Kidney (tissue), 14 donors: ENCODE results near the gene LRRC27. TPM values are rescaled to one million over a fixed set of nuclear protein-coding genes. Genes with fewer than 3 reads are reported as not detected.

Source experiments
- DNase-seq, 5 donors: peaks; one replicate each; pipeline ENCODE4 v3.0.0-alpha.2; 2013 to 2020
- FAIRE-seq: peaks from 2 replicates; lab custom pipeline; 2012; peaks lifted over from hg19 to GRCh38; lab: Jason Lieb, UNC
- H3K27ac ChIP-seq, 2 donors: one replicate each; pipeline ENCODE4 v1.7.0; 2013; ENCODE audit warnings: low read depth in 2 of 2, low read length in 2 of 2, inconsistent platforms in 1 of 2
- H3K27me3 ChIP-seq: one replicate; pipeline ENCODE4 v1.7.1; 2013; ENCODE audit warnings: low read length, inconsistent platforms; ENCODE audit not compliant: control insufficient read depth, insufficient read depth
- H3K36me3 ChIP-seq, 3 donors: one replicate each; pipeline versions ENCODE4 v1.7.0 to v1.7.1; 2013; ENCODE audit warnings: low read length in 3 of 3, control low read depth in 1 of 3, inconsistent platforms in 1 of 3; ENCODE audit not compliant: insufficient read depth in 3 of 3, control insufficient read depth in 2 of 3
- H3K4me1 ChIP-seq, 3 donors: one replicate each; pipeline versions ENCODE4 v1.7.0 to v1.7.1; 2013; ENCODE audit warnings: low read length in 3 of 3, inconsistent platforms in 1 of 3, low read depth in 1 of 3; ENCODE audit not compliant: control insufficient read depth in 2 of 3, insufficient read depth in 2 of 3
- H3K4me3 ChIP-seq, 3 donors: one replicate each; pipeline versions ENCODE4 v1.7.0 to v1.8.1; 2013; ENCODE audit warnings: low read length in 3 of 3, control low read depth in 1 of 3, inconsistent platforms in 1 of 3
- H3K9ac ChIP-seq, 3 donors: one replicate each; pipeline versions ENCODE4 v1.7.0 to v1.7.1; 2013; ENCODE audit warnings: low read length in 3 of 3, control low read depth in 1 of 3, inconsistent platforms in 1 of 3
- H3K9me3 ChIP-seq, 3 donors: one replicate each; pipeline versions ENCODE4 v1.7.0 to v1.7.1; 2013; ENCODE audit warnings: low read length in 3 of 3, control low read depth in 1 of 3, inconsistent platforms in 1 of 3; ENCODE audit not compliant: control insufficient read depth in 2 of 3, insufficient read depth in 1 of 3
- intact Hi-C: fragments of 100-400 bp; cut with DNase I; formaldehyde crosslinking; loops from one replicate; pipeline ENCODE4 v1.11.1; 2022
- polyA plus RNA-seq: library from polyadenylated mRNA; stranded (reverse); fragments of 350-450 nt; fragmentation: Illumina TruSeq; extraction: RNeasy Lipid Tissue Mini Kit (QIAGEN cat#74804); gene quantifications from one replicate; pipeline ENCODE4 v1.2.3, GENCODE V29; 2014; ENCODE audit warnings: low read depth, low replicate concordance; ENCODE audit not compliant: insufficient read depth
- total RNA-seq: library from RNA; stranded (reverse); fragmentation: NEBNext Ultra II Directional; extraction: Animal tissue kit (Norgen Biotek cat#: 25700); gene quantifications from one replicate; pipeline ENCODE4 v1.2.1, GENCODE V29; 2021
- TF ChIP-seq, protein P1 (sequence below): IDR thresholded peaks from 3 replicates; pipeline ENCODE4 v1.5.1; 2012; ENCODE audit warnings: mild to moderate bottlenecking, moderate library complexity, borderline replicate concordance; ENCODE audit not compliant: insufficient read depth; ENCODE audit errors: extremely low read depth
- donor health status: control.
- donor health status: control.
- donor health status: control.
- donor health status: control.
- donor health status: control.
- donor health status: DM: yes; HTN: yes; CAD: no.
- donor health status: Normal renal cell carcinoma (clear cell type).

The LRRC27 gene
- total and polyA plus RNA-seq, 2 donors from 2014 or later: 14.4 to 14.6 TPM

DNA sequence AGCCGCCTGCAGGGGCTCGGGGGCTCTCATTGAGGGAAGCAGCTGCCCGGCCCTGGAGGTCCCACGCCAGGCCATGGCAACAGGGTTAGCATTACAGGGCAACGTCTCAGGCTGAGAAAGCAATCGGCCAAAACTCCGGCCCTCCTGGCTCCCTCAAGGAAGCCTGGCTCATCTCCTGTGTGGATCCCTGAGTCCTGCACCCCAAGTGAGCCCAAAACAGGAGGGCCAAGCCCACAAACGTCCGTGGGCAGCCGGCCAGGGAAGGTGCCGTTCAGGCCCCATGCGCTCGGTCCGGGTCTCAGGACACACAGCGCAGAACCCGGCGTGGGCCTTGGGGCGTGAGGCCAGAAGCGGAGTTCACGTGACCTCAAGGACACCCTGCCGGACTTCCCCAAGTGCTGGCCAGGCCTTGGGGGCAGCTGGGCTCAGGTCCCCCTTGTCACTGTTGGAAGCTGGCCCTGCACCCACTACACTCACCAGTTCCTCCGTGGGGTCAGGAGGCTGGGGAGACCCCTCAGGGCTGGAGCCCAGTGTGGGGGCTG lies 57.0 kb downstream of the LRRC27 start:
- Histone ChIP-seq H3K9ac (peak overlapping the region in 1 of 3 donors; percentile 9), H3K27me3 (no peaks in the 10 kb centered on the region), H3K4me1 (peaks cover 0 to 8% (median 2%) of the 10 kb centered on the region in 3 donors), H3K9me3 (no peaks in the 10 kb centered on the region), H3K36me3 (no peaks in the 10 kb centered on the region), H3K27ac (no peak overlapping the region), H3K4me3 (no peak overlapping the region)
- FAIRE-seq (no peak), DNase-seq (peak in 4 of 5 donors; percentile 44 to 78 (median 63))
- TF ChIP-seq, protein P1, sequence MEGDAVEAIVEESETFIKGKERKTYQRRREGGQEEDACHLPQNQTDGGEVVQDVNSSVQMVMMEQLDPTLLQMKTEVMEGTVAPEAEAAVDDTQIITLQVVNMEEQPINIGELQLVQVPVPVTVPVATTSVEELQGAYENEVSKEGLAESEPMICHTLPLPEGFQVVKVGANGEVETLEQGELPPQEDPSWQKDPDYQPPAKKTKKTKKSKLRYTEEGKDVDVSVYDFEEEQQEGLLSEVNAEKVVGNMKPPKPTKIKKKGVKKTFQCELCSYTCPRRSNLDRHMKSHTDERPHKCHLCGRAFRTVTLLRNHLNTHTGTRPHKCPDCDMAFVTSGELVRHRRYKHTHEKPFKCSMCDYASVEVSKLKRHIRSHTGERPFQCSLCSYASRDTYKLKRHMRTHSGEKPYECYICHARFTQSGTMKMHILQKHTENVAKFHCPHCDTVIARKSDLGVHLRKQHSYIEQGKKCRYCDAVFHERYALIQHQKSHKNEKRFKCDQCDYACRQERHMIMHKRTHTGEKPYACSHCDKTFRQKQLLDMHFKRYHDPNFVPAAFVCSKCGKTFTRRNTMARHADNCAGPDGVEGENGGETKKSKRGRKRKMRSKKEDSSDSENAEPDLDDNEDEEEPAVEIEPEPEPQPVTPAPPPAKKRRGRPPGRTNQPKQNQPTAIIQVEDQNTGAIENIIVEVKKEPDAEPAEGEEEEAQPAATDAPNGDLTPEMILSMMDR: no peak
- intact Hi-C loops: no loop called here

DNA sequence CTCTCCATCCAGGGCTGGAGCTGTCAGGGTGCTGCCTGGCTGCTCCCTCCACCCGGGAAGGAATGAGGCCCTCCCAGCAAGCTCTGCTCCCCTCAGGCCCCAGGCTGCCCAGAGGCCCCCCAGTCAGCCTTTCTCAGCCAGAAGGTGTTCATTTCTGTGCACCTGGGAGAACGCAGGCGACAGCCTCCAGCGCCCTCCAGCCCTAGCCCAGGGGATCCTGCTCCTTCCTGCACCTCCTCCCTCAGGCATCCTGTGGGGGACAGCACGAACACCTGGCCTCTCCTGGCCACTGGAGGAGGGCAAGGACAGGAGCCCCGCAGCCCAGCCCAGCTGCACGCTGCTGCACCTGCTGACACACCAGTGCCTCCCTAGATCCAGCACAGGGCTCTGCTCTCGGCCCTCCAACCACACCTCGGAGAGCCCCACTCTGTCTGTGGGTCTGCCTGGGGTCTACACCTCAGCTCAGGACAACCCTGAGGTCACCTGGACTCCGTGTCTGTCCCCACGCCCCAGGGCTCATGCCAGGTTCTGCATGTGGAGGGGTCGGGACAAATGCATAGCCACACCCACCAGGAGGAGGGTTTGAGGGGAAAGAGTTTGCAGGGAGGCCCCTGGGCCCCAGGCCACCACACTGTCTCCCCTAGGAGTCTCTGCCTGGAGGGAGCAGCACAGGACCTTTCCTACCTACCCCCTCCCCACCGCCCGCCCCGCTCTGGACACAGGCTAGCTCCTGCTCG lies 57.6 kb downstream of the LRRC27 start:
- Histone ChIP-seq H3K9ac (no peak overlapping the region), H3K36me3 (no peaks in the 10 kb centered on the region), H3K4me1 (peaks cover 0 to 8% (median 2%) of the 10 kb centered on the region in 3 donors), H3K4me3 (no peak overlapping the region), H3K27me3 (no peaks in the 10 kb centered on the region), H3K9me3 (no peaks in the 10 kb centered on the region), H3K27ac (no peak overlapping the region)
- intact Hi-C loops: no loop called here
- DNase-seq: peak; percentile 49 to 78 (median 58)
- no peak for FAIRE-seq
- TF ChIP-seq, protein P1: no peak

DNA sequence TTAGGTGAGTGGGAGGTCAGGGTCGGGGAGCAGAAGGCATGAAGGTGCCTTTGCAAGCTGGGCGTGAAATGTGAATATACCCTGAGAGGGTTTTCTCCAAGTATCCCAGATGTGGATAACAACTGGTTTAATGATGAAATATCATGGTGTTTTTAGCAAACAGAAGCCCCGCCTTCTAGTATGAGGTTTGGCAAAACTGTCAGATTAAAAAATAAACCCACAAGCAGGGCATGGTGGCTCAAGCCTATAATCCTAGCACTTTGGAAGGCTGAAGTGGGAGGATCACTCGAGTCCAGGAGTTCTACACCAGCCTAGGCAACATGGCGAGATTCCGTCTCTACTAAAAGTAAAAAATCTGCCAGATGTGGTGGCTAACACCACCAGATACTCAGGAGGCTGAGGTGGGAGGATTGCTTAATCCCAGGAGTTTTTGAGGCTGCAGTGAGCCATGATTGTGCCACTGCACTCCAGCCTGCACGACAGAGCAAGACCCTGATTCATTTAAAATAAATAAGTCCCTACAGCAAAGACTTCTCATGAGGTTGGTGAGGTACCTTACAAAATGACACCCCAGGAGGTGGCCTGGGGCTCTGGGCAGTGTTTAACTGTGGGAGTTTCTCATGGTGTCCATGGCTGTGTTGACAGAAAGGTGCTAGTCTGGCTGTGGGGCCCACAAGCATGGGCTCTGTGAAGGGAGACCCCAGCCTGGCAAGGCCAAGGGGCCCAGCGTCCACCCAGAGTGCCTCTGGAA lies 58.4 kb downstream of the LRRC27 start:
- no peak overlapping the region for H3K9ac ChIP-seq
- no peak for FAIRE-seq
- no peaks in the 10 kb centered on the region for H3K36me3 ChIP-seq
- H3K27me3 ChIP-seq: no peaks in the 10 kb centered on the region
- H3K9me3 ChIP-seq: no peaks in the 10 kb centered on the region
- no peak overlapping the region for H3K4me3 ChIP-seq
- peak in 1 of 5 donors; percentile 31 for DNase-seq
- TF ChIP-seq, protein P1: no peak
- intact Hi-C loops: no loop called here
- no peak overlapping the region for H3K27ac ChIP-seq
- H3K4me1 ChIP-seq: peaks cover 0 to 9% (median 2%) of the 10 kb centered on the region in 3 donors
